Epithelial cell of proximal tubule (primary cell): ENCODE results near the gene HS6ST2. TPM values are rescaled to one million over a fixed set of nuclear protein-coding genes. Genes with fewer than 3 reads are reported as not detected.
"Not testable (repeated sequence)": the region's sequence is repeated elsewhere in the genome, so short reads cannot be mapped to it uniquely, and the experiment has no call there.

Experiments
- DNase-seq: peaks from one replicate; pipeline ENCODE4 v3.0.0-alpha.2; 2011; ENCODE audit warnings: low read depth
- H3K4me3 ChIP-seq: 2 replicates; pipeline ENCODE4 v1.5.1; 2011; ENCODE audit warnings: low read depth, mild to moderate bottlenecking, low read length
- total RNA-seq: library from RNA; depleted of rRNA; stranded (reverse); fragments of >200 nt; gene quantifications from 2 replicates; pipeline ENCODE4 v1.2.3, GENCODE V29; 2015
- TF ChIP-seq, protein P1 (sequence below): conservative IDR thresholded peaks from 2 replicates; pipeline ENCODE4 v1.5.1; 2012; ENCODE audit warnings: low read depth, mild to moderate bottlenecking, low read length

The HS6ST2 gene
- total RNA-seq, 1 donor from 2014 or later: 9.2 TPM

GRCh38 chrX:132984058-132984650 is 25.7 kb upstream of the HS6ST2 start:
- TF ChIP-seq, protein P1, sequence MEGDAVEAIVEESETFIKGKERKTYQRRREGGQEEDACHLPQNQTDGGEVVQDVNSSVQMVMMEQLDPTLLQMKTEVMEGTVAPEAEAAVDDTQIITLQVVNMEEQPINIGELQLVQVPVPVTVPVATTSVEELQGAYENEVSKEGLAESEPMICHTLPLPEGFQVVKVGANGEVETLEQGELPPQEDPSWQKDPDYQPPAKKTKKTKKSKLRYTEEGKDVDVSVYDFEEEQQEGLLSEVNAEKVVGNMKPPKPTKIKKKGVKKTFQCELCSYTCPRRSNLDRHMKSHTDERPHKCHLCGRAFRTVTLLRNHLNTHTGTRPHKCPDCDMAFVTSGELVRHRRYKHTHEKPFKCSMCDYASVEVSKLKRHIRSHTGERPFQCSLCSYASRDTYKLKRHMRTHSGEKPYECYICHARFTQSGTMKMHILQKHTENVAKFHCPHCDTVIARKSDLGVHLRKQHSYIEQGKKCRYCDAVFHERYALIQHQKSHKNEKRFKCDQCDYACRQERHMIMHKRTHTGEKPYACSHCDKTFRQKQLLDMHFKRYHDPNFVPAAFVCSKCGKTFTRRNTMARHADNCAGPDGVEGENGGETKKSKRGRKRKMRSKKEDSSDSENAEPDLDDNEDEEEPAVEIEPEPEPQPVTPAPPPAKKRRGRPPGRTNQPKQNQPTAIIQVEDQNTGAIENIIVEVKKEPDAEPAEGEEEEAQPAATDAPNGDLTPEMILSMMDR: no peak
- H3K4me3 ChIP-seq: no peak overlapping the region
- DNase-seq: no peak

GRCh38 chrX:132983496-132983895 is 25.1 kb upstream of the HS6ST2 start:
- TF ChIP-seq, protein P1: no peak
- no peak overlapping the region for H3K4me3 ChIP-seq
- DNase-seq: no peak

GRCh38 chrX:132980035-132980434 is 21.6 kb upstream of the HS6ST2 start:
- H3K4me3 ChIP-seq, DNase-seq: not testable (repeated sequence)

DNA sequence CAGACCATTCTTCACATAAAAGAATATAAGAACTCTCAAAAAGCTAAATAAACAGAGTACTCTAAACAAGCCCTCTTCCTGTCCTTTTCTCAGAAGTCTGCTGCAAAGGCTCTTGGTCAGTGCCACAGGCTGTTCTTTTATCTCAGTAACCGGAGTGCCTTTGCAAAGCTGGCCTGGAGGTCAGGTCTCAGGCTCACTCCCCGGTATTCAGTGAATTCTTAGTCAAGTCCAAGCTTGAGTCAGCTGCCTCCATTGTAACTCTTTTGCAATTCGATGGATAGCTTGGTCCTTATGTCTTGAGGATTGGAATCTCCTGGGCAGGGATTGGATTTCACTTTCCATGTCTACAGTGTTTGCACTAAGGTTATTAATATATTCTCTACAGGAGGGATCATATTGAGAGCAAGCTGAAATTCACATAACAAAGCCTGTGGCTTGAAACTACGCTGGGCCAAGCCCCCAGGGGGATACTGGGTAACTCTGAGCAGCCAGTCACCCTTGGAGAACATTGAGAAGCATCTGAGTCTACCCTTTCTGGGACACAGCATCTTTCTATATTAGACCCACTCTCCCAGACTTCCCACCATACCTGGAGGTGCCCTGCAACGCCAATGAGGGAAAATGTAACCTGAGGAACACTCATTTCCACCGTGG is 10.0 kb upstream of the HS6ST2 start:
- no peak overlapping the region for H3K4me3 ChIP-seq
- DNase-seq: no peak
- TF ChIP-seq, protein P1: no peak

GRCh38 chrX:132967049-132967448 is 8.6 kb upstream of the HS6ST2 start:
- H3K4me3 ChIP-seq: no peak overlapping the region
- TF ChIP-seq, protein P1: no peak
- DNase-seq: no peak

- no peak overlapping the region for H3K4me3 ChIP-seq
- TF ChIP-seq, protein P1: no peak
- DNase-seq: no peak
These were observed 7.0 kb upstream of the HS6ST2 start for GRCh38 chrX:132965461-132965860.

DNA sequence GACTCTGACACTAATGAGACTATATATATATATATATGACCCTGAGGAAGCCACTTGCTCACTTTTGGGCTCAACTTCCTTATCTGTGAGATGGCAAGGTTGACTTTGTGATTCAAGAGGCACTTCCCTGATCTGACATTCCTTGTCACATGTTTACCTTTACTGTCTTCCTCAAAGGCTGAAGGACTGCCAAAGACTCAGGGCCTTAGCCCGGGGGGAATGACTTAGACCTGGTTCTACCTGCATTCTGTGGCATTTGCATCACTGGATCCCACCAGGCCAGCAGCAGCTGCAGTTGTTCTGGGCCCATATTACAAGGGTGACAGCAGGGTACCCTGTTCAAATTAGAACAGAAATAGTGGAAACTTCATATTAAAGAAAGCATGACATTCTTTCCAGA is 3.1 kb upstream of the HS6ST2 start:
- TF ChIP-seq, protein P1: no peak
- no peak overlapping the region for H3K4me3 ChIP-seq
- no peak for DNase-seq
